ENCODE data around the gene RABGAP1L.

- TF ChIP-seq, protein P1, sequence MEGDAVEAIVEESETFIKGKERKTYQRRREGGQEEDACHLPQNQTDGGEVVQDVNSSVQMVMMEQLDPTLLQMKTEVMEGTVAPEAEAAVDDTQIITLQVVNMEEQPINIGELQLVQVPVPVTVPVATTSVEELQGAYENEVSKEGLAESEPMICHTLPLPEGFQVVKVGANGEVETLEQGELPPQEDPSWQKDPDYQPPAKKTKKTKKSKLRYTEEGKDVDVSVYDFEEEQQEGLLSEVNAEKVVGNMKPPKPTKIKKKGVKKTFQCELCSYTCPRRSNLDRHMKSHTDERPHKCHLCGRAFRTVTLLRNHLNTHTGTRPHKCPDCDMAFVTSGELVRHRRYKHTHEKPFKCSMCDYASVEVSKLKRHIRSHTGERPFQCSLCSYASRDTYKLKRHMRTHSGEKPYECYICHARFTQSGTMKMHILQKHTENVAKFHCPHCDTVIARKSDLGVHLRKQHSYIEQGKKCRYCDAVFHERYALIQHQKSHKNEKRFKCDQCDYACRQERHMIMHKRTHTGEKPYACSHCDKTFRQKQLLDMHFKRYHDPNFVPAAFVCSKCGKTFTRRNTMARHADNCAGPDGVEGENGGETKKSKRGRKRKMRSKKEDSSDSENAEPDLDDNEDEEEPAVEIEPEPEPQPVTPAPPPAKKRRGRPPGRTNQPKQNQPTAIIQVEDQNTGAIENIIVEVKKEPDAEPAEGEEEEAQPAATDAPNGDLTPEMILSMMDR (IDR thresholded peaks at IDR 0.05): no peak
- TF ChIP-seq TP53 (CRISPR knock-in tag; IDR thresholded peaks at IDR 0.05) (no peak), TEAD1 (CRISPR knock-in tag; IDR thresholded peaks at IDR 0.05) (no peak), ZNF317 (CRISPR knock-in tag; IDR thresholded peaks at IDR 0.05; ENCODE audit: borderline replicate concordance, low read depth) (no peak), CREM (CRISPR knock-in tag; IDR thresholded peaks at IDR 0.05) (no peak), AR (CRISPR knock-in tag; IDR thresholded peaks at IDR 0.05) (no peak), NFATC4 (CRISPR knock-in tag; IDR thresholded peaks at IDR 0.05) (no peak), NR3C1 (CRISPR knock-in tag; conservative IDR thresholded peaks at IDR 0.05; ENCODE audit: low read depth) (no peak), GABPB1 (CRISPR knock-in tag; IDR thresholded peaks at IDR 0.05) (no peak)
These were observed 561.9 kb downstream of the RABGAP1L start for GRCh38 chr1:174721246-174721645.
